ENCODE measurements around the gene RAPGEF4.

DNA sequence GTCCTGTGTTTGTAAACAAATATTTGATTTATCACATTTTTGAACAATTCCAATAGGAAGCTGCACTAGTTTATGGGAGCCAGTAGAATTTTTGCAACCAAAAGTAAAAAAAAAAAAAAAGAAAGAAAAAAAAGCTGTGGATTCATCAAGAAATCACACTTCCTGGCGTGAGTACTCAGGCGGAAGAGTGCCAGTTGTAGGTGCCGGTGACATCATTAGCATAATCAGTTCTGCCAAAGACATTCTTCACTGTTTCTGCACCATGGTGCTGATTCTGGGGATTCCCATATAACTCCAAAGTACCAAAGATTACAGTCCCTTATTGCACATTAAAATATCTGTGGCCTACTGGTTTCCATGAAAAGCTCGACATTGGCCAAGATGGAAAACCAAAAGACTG, 32.8 kb downstream of the RAPGEF4 start:
- TF ChIP-seq, protein P1, sequence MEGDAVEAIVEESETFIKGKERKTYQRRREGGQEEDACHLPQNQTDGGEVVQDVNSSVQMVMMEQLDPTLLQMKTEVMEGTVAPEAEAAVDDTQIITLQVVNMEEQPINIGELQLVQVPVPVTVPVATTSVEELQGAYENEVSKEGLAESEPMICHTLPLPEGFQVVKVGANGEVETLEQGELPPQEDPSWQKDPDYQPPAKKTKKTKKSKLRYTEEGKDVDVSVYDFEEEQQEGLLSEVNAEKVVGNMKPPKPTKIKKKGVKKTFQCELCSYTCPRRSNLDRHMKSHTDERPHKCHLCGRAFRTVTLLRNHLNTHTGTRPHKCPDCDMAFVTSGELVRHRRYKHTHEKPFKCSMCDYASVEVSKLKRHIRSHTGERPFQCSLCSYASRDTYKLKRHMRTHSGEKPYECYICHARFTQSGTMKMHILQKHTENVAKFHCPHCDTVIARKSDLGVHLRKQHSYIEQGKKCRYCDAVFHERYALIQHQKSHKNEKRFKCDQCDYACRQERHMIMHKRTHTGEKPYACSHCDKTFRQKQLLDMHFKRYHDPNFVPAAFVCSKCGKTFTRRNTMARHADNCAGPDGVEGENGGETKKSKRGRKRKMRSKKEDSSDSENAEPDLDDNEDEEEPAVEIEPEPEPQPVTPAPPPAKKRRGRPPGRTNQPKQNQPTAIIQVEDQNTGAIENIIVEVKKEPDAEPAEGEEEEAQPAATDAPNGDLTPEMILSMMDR (IDR thresholded peaks at IDR 0.05; ENCODE audit: low read depth, low read length, poor library complexity, severe bottlenecking) = no peak
- no peak for TF ChIP-seq EZH2phosphoT487 (IDR thresholded peaks at IDR 0.05; ENCODE audit: borderline replicate concordance, low read length)
